KOPT-K1 (cell line): Measurements from ENCODE around the gene SLC1A7.

Experiments
- H3K27ac ChIP-seq: fragments of 200-600 bp; sonication (generic); 2 replicates; pipeline ENCODE4 v1.5.1; 2016; ENCODE audit warnings: antibody characterized with exemption, mild to moderate bottlenecking, low read depth, low read length; ENCODE audit not compliant: poor library complexity, severe bottlenecking
- H3K36me3 ChIP-seq: fragments of 200-600 bp; sonication (generic); 2 replicates; pipeline ENCODE4 v1.5.1; 2017; ENCODE audit warnings: antibody characterized with exemption, mild to moderate bottlenecking, low read length, moderate library complexity; ENCODE audit not compliant: insufficient read depth
- H3K9me3 ChIP-seq: fragments of 200-600 bp; sonication (generic); 2 replicates; pipeline ENCODE4 v1.5.1; 2017; ENCODE audit warnings: antibody characterized with exemption, low read length, mild to moderate bottlenecking; ENCODE audit not compliant: insufficient read depth, poor library complexity, severe bottlenecking

SLC1A7 gene

GRCh38 chr1:53172426-53173128, 30.1 kb upstream of the SLC1A7 start:
- Histone ChIP-seq H3K27ac (no peak overlapping the region), H3K36me3 (no peaks in the 10 kb centered on the region), H3K9me3 (no peaks in the 10 kb centered on the region)

- no peak overlapping the region for H3K27ac ChIP-seq
- no peaks in the 10 kb centered on the region for H3K9me3 ChIP-seq
- H3K36me3 ChIP-seq, result no peaks in the 10 kb centered on the region
Measured at GRCh38 chr1:53166912-53167311, 24.5 kb upstream of the SLC1A7 start.

DNA sequence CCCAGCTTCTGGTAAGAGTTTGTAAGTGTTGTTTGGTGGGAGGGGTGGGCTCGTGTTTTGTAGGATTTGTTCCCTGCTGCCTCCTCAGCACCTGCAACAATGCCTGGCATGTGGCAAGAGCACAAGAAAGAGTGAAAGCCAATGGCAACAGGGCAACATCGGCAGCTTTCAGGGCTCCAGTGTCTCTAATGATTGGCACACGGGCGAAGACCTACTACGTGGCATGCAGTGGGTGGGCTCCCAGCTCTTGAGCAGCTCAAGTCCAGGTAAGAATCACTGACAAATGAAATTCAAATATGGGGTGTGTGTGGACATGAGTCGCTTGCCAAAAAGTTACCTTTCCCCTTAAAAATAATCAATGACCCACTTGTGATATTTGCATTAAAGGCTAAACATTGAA, 23.9 kb upstream of the SLC1A7 start:
- Histone ChIP-seq H3K9me3 (no peaks in the 10 kb centered on the region), H3K36me3 (no peaks in the 10 kb centered on the region)

GRCh38 chr1:53165408-53165961, 23.0 kb upstream of the SLC1A7 start:
- Histone ChIP-seq H3K9me3 (no peaks in the 10 kb centered on the region), H3K36me3 (no peaks in the 10 kb centered on the region), H3K27ac (no peak overlapping the region)

More for the DNA sequence above, 23.9 kb upstream of the SLC1A7 start:
- no peak overlapping the region for H3K27ac ChIP-seq

DNA sequence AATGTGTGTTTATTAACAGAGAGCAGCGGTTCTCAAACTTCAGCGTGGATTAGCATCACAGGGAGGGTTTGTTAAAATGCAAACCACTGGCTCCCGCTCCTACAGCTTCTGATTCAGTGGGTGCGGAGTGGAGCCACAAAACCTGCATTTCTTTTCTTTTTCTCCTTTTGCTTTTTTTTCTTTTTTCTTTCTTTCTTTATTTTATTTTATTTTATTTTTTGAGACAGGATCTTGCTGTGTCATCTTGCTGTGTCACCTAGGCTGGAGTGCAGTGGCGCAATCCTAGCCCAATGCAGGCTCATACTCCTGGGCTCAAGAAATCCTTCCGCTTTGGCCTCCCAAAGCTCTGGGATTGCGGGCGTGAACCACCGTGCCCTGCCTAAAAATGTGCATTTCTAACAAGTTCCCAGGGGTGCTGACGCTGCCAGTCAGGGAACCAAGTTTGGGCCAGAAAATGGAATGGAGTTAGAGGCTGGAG, 20.9 kb upstream of the SLC1A7 start:
- no peak overlapping the region for H3K27ac ChIP-seq
- H3K36me3 ChIP-seq, result no peaks in the 10 kb centered on the region
- H3K9me3 ChIP-seq, result no peaks in the 10 kb centered on the region

DNA sequence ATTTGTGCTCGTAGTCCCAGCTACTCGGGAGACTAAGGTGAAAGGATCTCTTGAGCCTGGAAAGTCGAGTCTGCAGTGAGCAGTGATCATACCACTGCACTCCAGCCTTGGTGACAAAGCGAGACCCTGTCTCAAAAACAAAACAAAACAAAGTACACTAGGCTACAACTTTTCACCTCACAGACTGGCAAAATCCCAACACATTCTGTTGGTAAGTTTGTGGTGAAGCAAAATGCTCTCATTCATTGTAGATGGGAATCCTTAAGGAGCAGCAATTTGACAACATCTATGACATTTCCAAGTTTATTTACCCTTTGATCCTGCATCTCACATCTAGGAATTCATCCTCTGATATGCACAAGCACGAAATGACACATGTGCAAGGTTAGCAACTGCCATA, 20.2 kb upstream of the SLC1A7 start:
- Histone ChIP-seq H3K27ac (no peak overlapping the region), H3K36me3 (no peaks in the 10 kb centered on the region), H3K9me3 (no peaks in the 10 kb centered on the region)

- Histone ChIP-seq H3K27ac (no peak overlapping the region), H3K9me3 (no peaks in the 10 kb centered on the region), H3K36me3 (no peaks in the 10 kb centered on the region)
Measured at GRCh38 chr1:53160924-53161378, 18.5 kb upstream of the SLC1A7 start.

- no peak overlapping the region for H3K27ac ChIP-seq
- no peaks in the 10 kb centered on the region for H3K36me3 ChIP-seq
- no peaks in the 10 kb centered on the region for H3K9me3 ChIP-seq
Measured at GRCh38 chr1:53158900-53159299, 16.5 kb upstream of the SLC1A7 start.

- Histone ChIP-seq H3K9me3 (no peaks in the 10 kb centered on the region), H3K27ac (no peak overlapping the region), H3K36me3 (no peaks in the 10 kb centered on the region)
Measured at GRCh38 chr1:53156783-53157182, 14.3 kb upstream of the SLC1A7 start.

- H3K27ac ChIP-seq, result no peak overlapping the region
- no peaks in the 10 kb centered on the region for H3K36me3 ChIP-seq
- no peaks in the 10 kb centered on the region for H3K9me3 ChIP-seq
Measured at GRCh38 chr1:53155945-53156344, 13.5 kb upstream of the SLC1A7 start.

GRCh38 chr1:53155534-53155933, 13.1 kb upstream of the SLC1A7 start:
- Histone ChIP-seq H3K9me3 (no peaks in the 10 kb centered on the region), H3K36me3 (no peaks in the 10 kb centered on the region), H3K27ac (no peak overlapping the region)

DNA sequence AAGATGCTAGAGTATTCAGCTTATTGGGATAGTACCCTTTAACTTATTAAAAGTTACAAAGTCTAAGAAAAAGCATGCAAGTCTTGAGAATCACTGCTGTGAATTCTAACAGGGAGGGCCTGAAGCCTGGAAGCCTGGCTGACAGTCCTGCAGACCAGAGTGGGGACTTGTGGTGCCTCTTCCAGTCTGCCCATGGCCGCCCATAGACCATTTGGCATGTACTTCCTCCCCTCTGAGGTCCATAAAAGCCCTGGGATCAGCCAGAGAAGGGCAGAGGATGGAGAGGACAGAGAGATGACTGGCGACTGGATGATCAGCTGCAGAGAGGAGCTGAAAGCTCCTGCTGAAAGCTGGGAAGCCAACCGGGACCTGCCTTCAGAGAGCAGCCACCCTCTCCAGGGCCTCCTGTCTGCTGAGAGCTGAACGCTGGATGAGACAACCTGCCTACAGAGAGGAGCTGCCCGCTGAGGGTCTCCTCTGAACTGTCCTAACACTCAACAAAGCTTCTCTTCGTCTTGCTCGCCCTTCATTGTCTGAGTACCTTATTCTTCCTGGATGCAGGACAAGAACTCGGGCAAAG, 12.5 kb upstream of the SLC1A7 start:
- Histone ChIP-seq H3K27ac (no peak overlapping the region), H3K9me3 (no peaks in the 10 kb centered on the region), H3K36me3 (no peaks in the 10 kb centered on the region)

- H3K9me3 ChIP-seq, result no peaks in the 10 kb centered on the region
- no peaks in the 10 kb centered on the region for H3K36me3 ChIP-seq
- no peak overlapping the region for H3K27ac ChIP-seq
Measured at GRCh38 chr1:53153752-53154151, 11.3 kb upstream of the SLC1A7 start.

- no peaks in the 10 kb centered on the region for H3K36me3 ChIP-seq
- no peaks in the 10 kb centered on the region for H3K9me3 ChIP-seq
- H3K27ac ChIP-seq, result no peak overlapping the region
Measured at GRCh38 chr1:53148123-53148522, 5.7 kb upstream of the SLC1A7 start.

DNA sequence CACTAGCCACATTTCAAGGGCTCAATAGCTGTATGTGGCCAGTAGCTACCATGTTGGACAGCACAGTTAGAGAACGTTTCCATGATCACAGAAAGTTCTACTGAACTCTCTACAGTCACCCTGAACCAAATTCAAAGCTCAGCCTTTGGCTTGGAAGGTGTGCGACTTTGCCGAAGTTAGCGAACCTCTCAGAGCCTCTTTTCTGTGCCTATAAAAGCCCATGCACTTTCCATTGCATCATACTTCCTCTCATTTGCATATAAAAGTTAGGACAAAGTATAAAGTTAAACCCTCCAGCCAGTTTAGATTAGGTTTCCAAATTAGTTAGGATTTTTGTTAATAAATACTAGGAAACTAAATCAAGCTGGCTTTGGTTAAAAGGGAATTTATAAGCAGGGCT, 4.7 kb upstream of the SLC1A7 start:
- Histone ChIP-seq H3K27ac (no peak overlapping the region), H3K36me3 (no peaks in the 10 kb centered on the region), H3K9me3 (no peaks in the 10 kb centered on the region)
